GM03348 (cell line): Measurements from ENCODE around the gene KRT33A.
"Not testable (repeated sequence)": the region's sequence is repeated elsewhere in the genome, so short reads cannot be mapped to it uniquely, and the experiment has no call there.

Experiments used
- DNase-seq: peaks from one replicate; pipeline ENCODE4 v3.0.0; 2012; ENCODE audit warnings: low spot score

The KRT33A gene

GRCh38 chr17:41363881-41364280 lies 13.3 kb upstream of the KRT33A start:
- no peak for DNase-seq

- DNase-seq: peak; percentile 28
These were observed 9.8 kb upstream of the KRT33A start for GRCh38 chr17:41360296-41360995.

- no peak for DNase-seq
These were observed 3.9 kb upstream of the KRT33A start for GRCh38 chr17:41354536-41354935.

- no peak for DNase-seq
These were observed 2.2 kb upstream of the KRT33A start for GRCh38 chr17:41352597-41353366.

- DNase-seq: no peak
These were observed 549 bp upstream of the KRT33A start for GRCh38 chr17:41351177-41351576.

GRCh38 chr17:41347869-41348760 lies 2.5 kb downstream of the KRT33A start:
- no peak for DNase-seq

GRCh38 chr17:41346421-41346820 lies 4.2 kb downstream of the KRT33A start:
- DNase-seq: not testable (repeated sequence)

- no peak for DNase-seq
These were observed 4.6 kb downstream of the KRT33A start for GRCh38 chr17:41345992-41346391.

GRCh38 chr17:41343029-41343428 lies 7.6 kb downstream of the KRT33A start:
- no peak for DNase-seq

GRCh38 chr17:41340934-41341861 lies 9.4 kb downstream of the KRT33A start:
- DNase-seq: no peak

- DNase-seq: no peak
These were observed 10.1 kb downstream of the KRT33A start for GRCh38 chr17:41340494-41340893.

- DNase-seq: no peak
These were observed 11.0 kb downstream of the KRT33A start for GRCh38 chr17:41339571-41340172.

GRCh38 chr17:41338961-41339485 lies 11.6 kb downstream of the KRT33A start:
- no peak for DNase-seq

GRCh38 chr17:41335747-41336146 lies 14.9 kb downstream of the KRT33A start:
- DNase-seq: no peak

- no peak for DNase-seq
These were observed 16.0 kb downstream of the KRT33A start for GRCh38 chr17:41334385-41335305.

- DNase-seq: no peak
These were observed 16.8 kb downstream of the KRT33A start for GRCh38 chr17:41333836-41334235.

GRCh38 chr17:41333098-41333497 lies 17.5 kb downstream of the KRT33A start:
- no peak for DNase-seq

- DNase-seq: no peak
These were observed 18.4 kb downstream of the KRT33A start for GRCh38 chr17:41332239-41332638.

- DNase-seq: no peak
These were observed 19.0 kb downstream of the KRT33A start for GRCh38 chr17:41331606-41332005.
